LNCAP (cell line): ENCODE results near the gene SRGAP3.

ENCODE experiments used
- CTCF ChIP-seq: fragments of 450-650 bp; IDR thresholded peaks from 2 replicates; pipeline ENCODE4 v1.5.1; 2017; ENCODE audit warnings: mild to moderate bottlenecking

SRGAP3 gene

DNA sequence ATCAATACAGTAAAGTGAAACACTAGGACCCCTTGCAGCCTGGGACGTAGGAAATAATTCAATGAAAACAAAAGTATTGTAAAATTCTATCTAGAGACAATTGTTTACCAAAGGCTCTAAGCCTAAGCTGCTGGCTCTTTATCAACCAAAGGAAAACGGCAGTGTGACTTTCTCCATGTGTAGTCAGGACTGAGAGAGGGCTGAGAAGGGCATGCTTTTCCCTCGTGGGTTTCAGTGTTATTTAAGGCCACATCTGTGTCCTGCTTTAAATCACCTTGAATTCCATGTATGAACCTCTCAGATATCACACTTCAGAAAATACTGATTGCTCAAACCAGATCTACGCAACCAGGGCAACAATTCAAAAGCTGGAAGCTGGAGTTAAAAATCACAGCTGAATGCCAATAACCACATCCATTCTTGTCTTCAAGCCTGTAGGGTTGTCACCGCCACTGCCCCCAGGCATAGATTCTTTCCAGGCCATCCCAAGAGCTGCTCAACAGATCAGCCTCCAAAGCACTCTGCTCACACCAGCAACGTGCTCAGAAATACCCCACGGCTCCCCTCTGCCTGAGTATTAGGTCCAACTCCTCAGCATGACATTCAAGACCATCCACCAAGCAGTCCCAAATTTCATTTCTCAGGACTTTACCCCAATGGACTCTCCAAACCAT is 124.0 kb downstream of the SRGAP3 start:
- no peak for TF ChIP-seq CTCF

GRCh38 chr3:9124730-9125129 is 124.7 kb downstream of the SRGAP3 start:
- no peak for TF ChIP-seq CTCF

GRCh38 chr3:9123840-9124239 is 125.6 kb downstream of the SRGAP3 start:
- TF ChIP-seq CTCF: no peak

GRCh38 chr3:9122732-9123364 is 126.6 kb downstream of the SRGAP3 start:
- TF ChIP-seq CTCF: no peak

GRCh38 chr3:9121366-9122001 is 128.0 kb downstream of the SRGAP3 start:
- TF ChIP-seq CTCF: no peak

- TF ChIP-seq CTCF: no peak
Observed at GRCh38 chr3:9119331-9119730, 130.1 kb downstream of the SRGAP3 start.

DNA sequence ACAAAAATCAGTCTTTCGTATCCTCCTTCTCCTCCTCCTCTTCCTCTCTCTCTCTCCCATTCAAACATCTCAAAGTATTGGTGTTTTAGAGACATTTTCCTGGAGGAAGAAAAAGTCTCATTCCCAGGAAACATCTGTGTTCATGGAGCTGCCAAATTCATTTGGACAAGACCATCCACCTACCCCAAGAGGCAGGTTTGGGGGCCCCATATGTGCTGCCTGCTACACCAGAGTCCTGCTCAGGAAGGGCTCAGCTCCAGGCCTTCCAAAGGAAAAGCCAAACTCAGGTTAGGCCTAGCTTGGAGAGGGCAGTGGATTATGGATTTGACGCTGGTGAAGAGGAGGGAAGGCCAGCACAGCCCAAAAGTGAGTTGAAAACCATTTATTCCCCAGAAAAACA is 131.2 kb downstream of the SRGAP3 start:
- TF ChIP-seq CTCF: no peak
